NCI-H2171 treated with DMSO at 0.1 percent for 48 hours (cell line): Measurements from ENCODE around the gene FFAR3.
"Not testable (repeated sequence)": the region's sequence is repeated elsewhere in the genome, so short reads cannot be mapped to it uniquely, and the experiment has no call there.

Experiments
- DNase-seq: peaks from one replicate; lab custom pipeline; 2025; lab: John Stamatoyannopoulos, UW

FFAR3 gene

DNA sequence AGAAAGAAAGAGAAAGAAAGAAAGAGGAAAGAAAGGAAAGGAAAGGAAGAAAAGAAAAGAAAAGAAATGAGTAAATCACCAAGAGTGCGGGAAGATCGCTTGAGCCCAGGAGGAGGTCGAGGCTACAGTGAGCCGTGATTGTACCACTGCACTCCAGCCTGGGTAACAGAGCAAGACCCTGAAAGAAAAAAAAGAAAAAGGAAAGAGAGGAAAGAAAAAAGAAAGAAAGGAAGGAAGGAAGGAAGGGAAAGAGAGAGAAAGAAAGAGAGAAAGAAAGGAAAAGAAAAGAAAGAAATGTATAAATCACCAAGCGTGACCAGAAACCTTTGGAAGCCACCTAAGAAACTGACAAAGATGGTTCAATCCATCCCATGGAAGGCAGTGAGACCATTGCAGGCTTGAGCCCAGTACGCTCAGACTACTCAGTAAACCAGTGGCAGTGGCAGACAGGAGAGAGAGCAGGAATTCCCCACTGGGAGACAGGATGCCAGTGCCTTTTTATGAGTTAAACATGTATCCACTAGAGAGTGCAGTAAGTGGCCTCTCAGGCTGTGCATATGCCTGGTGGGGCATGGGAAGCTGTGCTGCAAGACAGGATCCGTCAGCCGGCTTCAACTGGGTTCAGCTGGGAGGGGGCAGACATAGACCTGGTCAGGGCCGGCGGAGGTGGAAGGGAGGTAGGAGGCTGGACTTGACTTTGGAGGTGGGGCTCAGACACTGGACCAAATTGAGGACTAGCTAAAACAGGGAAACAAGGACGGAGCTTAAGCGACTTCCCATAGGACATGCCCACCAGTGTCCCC, 17.4 kb downstream of the FFAR3 start:
- no peak for DNase-seq

DNA sequence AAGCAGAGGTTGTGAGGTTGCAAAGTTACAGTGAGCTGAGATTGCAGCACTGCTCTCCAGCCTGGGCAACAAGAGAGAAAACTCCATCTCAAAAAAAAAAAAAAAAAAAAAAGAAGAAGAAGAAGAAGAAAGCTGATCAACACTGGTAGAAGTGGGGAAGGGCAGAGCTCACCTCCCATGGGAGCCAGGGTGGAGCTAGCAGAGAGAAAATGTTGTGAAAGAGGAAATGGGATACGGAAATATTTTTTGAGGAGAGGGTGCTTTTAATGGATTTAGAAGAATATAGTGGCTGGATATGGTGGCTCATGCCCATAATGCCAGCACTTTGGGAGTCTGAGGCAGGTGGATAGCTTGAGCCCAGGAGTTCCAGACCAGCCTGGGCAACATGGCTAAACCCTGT, 19.4 kb downstream of the FFAR3 start:
- DNase-seq, result no peak

DNA sequence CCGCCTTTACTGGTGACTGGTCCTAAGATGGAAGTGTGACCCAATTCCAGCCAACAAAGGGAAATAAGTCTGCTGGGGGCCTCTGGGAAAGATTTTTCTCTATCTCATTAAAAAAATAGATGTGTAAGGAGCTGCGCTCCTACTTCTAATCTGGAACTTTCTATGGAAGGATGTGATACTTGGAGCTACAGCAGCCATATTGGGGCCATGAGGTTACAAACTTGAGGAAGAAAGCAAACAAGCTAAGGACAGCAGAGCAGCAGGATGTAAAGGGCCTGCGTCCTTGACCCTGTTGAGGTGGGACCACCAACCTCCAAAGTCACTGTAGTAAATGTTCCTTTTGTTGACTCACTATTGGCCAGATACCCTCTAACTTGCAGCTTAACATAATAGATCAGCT, 20.1 kb downstream of the FFAR3 start:
- no peak for DNase-seq

DNA sequence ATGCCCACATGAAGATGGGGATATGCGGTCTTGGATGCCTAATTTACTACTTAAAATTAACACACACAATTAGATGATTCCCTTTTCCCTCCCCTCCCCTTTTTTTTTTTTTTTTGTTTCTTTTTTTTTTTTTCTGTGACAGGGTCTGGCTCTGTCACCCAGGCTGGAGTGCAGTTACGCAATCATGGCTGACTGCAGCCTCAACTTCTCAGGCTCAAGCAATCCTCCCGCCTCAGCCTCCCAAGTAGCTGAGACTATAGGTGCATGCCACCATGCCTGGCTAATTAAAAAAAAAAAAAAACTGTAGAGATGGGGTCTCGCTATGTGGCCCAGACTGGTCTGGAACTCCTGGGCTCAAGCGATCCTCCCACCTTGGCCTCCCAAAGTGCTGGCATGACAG, 21.3 kb downstream of the FFAR3 start:
- DNase-seq, result not testable (repeated sequence)

DNA sequence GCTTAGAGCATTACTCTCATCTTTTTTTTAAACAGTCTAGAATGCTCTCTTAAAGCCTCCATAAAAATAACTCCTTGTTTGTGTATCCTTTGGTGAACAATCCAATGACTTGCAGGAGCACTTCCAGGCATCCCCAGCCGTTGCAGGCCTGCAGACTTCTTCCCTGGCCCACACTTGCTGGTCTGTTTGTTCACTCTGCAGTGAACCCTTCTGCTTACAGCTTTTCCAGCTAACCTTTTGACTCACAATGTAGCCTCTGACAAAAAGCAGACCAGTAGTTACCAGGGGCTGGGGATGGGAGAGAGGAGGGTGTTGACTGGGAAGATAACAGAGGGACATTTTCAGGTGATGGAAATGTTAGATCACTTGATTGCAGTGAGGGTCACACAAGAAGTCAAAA, 21.7 kb downstream of the FFAR3 start:
- DNase-seq, result no peak

DNA sequence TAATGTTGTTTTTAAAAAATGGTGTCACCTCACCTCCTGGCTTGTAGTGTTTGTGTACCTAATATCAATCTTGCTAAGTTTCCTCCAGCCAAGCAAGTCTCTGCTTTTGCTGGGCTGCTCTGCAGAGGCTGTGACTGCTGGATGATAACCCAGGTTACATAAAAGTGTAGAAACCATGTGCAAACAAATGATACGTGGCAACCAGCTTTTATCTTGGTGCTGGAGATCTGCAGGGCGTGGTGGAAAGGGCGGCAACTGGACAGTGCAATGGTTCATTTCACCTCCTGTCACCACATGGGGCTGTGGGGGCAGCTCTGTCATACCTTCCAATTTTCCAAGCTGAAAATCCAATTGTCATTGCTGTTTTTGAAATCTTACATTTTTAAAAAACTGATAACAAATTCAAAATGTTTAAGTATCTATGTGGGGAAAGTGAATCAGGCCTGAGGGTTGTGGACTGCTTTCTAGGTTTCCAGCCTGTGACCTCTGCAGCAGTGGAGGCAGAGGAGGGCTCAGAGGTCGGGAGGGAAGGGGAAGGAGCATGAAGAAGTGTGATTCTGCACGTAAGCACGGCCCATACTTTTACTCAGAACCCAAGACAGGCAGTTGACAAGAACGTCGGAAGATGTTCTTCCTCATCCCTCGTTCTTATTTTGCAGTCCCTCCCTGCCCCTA, 22.3 kb downstream of the FFAR3 start:
- no peak for DNase-seq

DNA sequence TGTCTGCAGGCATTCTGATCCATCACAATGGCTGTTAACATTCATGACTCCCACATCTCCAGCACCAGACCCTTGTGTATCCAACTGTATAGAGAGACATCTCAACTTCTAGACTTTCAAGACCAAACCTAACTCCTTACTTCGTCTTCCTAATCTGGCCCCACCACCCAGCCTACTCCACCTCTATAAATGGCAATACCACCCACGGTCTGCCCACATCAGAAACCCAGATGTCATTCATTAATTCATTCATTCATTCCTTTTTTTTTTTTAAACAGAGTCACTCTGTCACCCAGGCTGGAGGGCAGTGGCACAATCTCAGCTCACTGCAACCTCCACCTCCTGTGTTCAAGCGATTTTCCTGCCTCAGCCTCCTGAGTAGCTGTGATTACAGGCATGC, 23.1 kb downstream of the FFAR3 start:
- no peak for DNase-seq

DNA sequence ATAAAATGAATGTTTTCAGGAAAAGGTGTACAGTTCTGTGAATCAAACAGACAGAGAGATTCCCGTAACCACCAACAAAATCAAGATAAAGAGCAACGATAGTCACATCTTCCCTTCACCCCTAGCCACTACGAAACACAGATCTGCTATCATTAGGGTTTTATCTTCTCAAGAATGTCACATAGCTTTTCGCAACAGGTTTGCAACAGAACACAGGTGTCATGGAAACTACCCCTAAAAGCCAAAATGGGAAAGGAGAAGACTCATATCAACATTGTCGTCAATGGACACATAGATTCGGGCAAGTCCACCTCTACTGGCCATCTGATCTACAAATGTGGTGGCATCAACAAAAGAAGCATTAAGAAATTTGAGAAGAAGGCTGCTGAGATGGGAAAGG, 23.7 kb downstream of the FFAR3 start:
- no peak for DNase-seq

DNA sequence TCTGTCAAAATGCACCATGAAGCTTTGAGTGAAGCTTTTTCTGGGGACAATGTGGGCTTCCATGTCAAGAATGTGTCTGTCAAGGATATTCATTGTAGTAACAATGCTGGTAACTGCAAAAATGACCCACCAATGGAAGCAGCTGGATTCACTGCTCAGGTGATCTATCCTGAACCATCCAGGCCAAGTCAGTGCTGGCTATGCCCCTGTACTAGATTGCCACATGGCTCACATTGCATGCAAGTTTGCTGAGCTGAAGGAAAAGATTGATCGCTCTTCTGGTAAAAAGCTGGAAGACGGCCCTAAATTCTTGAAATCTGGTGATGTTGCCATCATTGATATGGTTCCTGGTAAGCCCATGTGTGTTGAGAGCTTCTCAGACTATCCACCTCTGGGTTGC, 25.3 kb downstream of the FFAR3 start:
- no peak for DNase-seq

DNA sequence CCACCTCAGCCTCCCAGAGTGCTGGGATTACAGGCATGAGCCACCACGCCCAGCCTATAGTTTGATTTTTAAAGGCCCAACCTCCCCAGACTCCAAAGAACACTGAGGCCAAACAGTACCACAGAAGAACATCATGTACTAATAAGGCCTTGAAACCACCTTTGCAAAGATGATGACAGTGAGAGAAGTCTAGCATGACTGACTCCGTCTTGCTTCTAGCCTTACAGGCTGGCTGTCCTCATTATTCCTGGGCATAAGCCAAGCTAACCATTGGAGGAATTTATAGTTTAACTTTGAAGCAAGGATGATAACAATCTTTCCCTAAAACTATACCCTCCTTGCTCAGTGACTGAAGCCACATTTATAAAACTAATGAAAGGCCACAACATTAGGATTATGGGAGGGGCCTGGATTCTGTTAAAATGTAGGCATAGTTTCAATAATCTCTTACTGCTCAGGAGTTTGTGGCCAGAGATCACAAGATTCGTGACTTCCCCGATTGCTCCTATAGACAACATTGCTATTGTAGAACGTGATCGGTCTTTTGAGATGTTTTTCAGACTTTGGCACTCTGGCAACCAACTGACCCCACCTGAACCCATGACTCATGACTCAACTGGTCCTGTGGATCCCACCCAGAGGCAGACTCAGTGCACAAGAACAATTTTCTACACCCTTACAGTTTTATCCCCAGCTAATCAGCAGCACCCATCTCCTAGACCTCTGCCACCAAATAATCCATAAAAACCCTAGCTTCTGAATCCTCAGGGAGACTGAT, 30.2 kb downstream of the FFAR3 start:
- no peak for DNase-seq

DNA sequence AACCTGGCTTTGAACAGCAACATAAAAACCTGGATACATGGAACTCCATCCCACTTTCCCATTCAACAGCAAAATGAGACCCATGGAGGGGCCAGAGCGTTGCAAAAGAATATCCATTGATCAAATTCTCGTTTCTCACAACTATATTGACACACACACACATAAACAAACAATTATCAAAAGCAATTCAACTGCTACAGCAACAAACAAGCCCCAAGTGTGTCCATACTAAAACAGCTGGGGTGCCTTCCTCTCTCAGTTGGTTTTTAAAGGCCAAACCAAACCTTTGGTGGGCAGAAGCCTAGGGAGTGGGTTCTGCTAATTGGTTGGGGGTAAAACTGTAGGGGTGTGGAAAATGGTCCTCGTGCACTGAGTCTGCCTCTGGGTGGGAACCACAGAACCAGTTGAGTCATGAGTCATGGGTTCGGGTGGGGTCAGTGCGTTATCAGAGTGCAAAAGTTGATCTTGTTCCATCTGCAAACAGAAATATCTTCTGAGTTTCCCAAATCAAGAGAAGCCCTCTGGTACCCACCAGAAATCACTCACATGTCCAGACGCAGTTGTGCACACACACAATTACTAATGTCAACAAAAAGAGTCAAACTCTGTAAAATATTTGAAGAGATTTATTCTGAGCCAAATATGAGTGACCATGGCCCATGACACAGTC, 31.1 kb downstream of the FFAR3 start:
- DNase-seq, result no peak

DNA sequence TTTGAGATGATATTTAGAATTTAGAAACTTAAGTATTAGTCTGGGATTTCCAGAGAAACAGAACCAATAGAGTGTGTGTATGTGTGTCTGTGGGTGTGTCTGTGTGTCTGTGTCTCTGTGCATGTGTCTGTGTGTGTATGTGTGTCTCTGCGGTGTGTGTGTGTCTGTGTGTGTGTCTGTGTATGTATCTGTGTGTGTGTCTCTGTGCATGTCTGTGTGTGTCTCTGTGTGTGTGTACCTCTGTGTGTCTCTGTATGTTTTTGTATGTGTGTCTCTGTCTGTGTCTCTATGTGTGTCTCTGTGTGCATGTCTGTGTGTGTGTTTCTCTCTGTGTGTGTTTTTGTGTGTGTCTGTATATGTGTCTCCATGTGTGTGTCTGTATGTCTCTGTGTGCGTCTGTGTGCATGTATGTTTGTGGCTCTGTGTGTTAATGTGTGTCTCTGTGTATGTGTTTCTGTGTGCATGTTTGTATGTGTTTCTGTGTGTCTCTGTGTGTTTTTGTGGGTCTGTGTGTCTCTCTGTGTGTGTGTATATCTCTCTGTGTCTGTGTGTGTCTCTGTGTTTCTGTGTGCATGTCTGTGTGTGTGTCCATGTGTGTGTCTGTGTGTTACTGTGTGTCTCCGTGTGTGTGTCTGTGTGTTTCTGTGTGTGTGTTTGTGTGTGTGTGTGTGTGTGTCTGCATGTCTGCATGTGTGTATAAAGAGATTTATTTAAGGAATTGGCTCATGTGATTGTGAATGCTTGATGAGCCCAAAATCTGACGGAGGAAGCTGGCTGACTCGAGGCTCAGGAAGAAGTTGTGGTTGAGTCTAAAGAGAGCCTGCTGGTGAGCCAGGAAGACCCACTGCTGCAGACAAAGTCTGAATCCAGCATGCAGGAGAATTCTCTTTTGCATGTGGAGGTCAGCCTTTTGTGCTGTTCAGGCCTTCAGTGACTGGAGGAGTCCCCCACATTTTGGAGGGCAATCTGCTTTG, 34.8 kb downstream of the FFAR3 start:
- no peak for DNase-seq

DNA sequence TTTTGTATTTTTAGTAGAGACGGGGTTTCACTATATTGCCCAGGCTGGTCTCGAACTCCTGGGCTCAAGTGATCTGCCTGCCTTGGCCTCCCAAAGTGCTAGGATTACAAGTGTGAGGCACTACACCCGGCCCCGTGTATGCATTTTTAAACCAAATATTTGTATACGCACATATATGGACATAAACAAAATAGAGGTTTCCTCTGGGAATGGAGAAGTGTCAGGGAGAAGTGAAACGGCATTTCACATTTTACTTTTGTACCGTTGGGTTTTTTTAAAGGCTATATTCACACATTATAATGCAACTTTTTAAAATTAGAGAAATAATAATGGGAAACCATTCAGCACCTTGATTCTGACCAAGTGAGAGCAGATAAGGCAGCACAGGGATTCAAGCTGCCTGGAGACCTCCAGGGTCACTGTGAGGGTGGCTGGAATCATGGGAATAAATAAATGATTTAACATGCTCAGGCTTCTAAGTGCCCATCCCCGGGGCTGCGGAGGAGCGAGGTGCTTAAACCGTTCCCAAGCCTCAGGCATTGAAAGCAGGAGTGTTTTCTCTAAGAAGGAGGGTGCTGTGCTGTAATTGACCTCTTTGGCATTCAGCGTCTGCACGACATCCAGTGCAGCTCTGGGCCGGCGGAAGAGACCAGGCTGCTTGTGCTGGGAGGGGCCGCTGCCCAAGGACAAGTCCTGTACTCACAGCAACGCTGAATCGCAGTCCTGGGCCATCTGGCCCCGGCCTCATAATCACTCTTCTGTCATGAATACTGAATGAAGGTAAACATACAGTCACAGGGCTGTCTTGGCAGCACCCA, 37.3 kb downstream of the FFAR3 start:
- DNase-seq, result peak; percentile 50

DNA sequence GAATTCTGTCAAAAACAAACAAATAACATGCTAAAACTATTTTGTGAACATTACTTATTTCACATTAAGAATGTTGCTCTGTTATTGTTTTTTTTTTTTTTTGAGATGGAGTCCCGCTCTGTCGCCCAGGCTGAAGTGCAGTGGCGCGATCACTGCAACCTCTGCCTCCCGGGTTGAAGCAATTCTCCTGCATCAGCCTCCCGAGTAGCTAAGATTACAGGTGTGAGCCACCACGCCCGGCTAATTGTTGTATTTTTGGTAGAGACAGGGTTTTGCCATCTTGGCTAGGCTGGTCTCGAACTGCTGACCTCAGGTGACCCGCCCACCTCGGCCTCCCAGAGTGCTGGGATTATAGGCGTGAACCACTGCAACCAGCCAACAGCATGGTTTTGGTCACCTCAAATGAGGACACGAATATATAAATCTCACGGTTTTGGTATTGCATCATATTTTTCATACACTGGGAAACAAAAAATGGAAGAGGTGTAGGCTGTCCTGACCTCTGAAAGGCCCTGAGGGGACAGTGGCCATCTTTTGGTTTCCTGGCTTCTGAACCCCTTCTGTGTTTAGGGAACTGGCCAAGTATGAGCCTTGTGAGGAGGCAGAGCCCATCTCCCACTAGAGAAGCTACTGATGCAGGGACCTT, 38.1 kb downstream of the FFAR3 start:
- DNase-seq, result no peak

DNA sequence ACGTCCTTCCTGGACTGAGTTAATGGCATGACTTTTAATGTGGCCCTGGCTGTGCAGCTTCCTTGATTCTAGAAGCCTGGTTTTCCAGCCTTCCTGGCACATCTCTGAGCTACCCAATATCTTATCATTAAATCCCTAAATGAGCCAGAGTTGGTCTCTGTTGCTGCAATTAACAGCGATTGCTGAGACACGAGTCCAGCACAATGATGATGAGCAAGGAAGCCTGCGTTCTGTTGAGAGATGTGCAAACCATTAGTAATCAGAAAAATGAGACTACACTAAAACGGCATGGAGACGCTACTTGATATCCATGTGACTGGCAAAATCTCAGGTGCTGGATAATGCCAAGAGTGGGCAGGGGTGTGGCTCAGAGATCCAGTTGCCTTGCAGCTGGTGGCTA, 38.8 kb downstream of the FFAR3 start:
- peak; percentile 45 for DNase-seq

DNA sequence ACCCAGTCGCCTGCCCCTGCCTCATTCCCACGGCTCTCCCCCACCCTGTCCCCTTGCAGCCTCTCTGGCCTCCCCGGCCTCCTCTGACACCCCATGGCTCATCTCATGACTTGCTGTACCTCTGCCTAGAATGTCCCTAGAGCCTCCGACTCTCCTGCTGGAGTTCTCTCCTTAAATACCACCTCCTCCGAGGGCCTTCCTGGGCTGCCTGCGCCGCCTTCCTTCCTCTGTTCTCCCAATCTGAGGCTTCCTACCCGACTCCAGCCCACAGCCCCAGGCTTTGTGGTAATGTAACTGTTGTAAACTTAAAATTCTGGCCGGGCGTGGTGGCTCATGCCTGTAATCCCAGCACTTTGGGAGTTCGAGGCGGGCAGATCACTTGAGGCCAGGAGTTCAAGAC, 40.3 kb downstream of the FFAR3 start:
- no peak for DNase-seq

DNA sequence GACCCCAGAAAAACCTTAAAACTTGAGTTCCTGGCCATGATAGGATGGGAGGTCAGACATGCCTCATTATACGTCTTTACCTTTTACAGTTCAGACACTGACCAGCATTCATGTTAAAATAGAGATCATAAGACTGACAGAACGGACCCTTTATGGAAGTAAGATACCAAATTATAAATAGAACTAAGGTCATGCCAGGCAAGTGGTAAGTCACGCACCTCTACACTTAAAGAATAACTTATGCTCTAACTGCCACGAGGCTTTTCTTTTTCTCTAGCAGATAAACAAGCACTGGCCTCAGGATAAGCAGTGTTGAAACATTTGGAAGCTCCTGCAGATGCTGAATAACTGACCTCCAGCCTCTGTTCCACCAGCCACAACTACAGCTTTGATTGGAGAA, 41.0 kb downstream of the FFAR3 start:
- DNase-seq, result no peak

DNA sequence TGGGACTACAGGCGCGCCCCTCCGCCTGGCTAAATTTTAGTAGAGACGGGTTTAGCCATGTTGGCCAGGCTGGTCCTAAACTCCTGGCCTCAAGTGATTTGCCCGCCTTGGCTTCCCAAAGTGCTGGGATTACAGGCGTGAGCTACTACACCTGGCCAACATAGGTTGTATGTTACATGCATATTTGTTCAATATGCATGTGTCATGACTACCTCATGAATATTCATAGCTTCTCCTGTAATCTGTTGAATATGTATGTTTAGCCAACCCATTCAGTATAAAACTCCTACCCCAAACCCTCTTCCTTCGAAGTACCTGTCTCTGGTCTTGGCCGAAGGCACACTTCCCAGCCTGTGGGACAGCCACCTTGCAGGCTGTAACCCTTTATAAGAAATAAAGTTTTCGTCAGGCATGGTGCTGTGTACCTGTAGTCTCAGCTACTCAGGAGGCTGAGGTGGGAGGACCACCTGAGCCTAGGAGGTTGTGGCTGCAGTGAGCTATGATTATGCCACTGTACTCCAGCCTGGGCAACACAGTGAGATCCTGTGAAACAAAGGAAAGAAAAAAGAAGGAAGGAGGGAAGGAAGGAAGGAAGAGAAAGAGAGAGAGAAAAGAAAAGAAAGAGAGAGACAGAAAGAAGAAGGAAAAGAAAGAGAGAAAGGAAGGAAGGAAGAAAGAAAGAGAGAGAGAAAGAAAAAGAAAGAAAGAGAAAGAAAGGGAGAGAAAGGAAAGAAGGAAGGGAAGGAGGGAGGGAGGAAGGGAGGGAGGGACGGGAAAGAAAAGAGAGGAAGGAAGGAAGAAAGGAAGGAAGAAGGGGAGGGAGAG, 41.9 kb downstream of the FFAR3 start:
- no peak for DNase-seq

DNA sequence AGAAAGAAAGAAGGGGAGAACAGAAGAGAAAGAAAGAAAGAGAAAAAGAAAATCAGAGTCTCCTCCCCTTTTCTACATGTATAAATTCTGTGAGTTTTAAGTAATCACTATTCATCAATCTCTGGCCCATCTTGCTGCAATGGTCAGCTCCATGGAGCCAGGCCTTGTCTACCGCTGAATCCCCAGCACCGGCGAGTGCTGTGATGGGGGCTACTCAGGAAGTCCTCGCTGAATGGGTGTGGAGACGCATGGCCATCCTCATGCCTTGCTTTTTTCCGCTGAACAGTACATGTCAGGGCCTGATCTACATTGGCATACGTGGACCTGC, 42.5 kb downstream of the FFAR3 start:
- DNase-seq, result no peak
